H1 (cell line): Measurements from ENCODE around the gene TPO. TPM values are rescaled to one million over a fixed set of nuclear protein-coding genes. Genes with fewer than 3 reads are reported as not detected.

Experiments used
- CTCF ChIA-PET: fragments of 300-600 bp; sonication (Branson Sonifier 250); formaldehyde crosslinking; loops from one replicate; lab custom pipeline; 2021; ENCODE audit not compliant: partially characterized antibody; lab: Charles Lee
- POLR2A ChIA-PET: fragments of 300-600 bp; sonication (Branson Sonifier 250); formaldehyde crosslinking; loops from one replicate; lab custom pipeline; 2021; ENCODE audit warnings: inconsistent platforms; ENCODE audit not compliant: partially characterized antibody; lab: Charles Lee
- DNase-seq, 2 experiments: peaks; one replicate each; pipeline versions ENCODE4 v3.0.0 to v3.0.0-alpha.2; 2010 to 2022; ENCODE audit warnings: low spot score in 2 of 2, low read depth in 1 of 2, mixed read lengths in 1 of 2
- FAIRE-seq: peaks from 2 replicates; lab custom pipeline; 2011; peaks lifted over from hg19 to GRCh38; lab: Jason Lieb, UNC
- H2AFZ ChIP-seq: 2 replicates; pipeline ENCODE4 v1.8.1; 2012; ENCODE audit warnings: low read length, inconsistent platforms
- H2AK5ac ChIP-seq: 2 replicates; pipeline ENCODE4 v1.6.1; 2013; ENCODE audit warnings: low read depth, low read length
- H2BK120ac ChIP-seq: replicated peaks from 2 replicates; pipeline ENCODE3; 2013; ENCODE audit warnings: low read depth, low read length, inconsistent platforms
- H2BK12ac ChIP-seq: 2 replicates; pipeline ENCODE4 v1.6.1; 2013; ENCODE audit warnings: low read depth, low read length
- H2BK15ac ChIP-seq: 2 replicates; pipeline ENCODE4 v1.6.1; 2013; ENCODE audit warnings: low read length
- H2BK20ac ChIP-seq: 2 replicates; pipeline ENCODE4 v1.6.1; 2013; ENCODE audit warnings: low read length
- H2BK5ac ChIP-seq: 2 replicates; pipeline ENCODE4 v1.6.1; 2013; ENCODE audit warnings: low read depth, low read length
- H3K14ac ChIP-seq: 2 replicates; pipeline ENCODE4 v1.6.1; 2013; ENCODE audit warnings: inconsistent platforms; ENCODE audit not compliant: insufficient read length
- H3K18ac ChIP-seq: 2 replicates; pipeline ENCODE4 v1.6.1; 2013; ENCODE audit warnings: low read length; ENCODE audit errors: extremely low read depth
- H3K23ac ChIP-seq: 2 replicates; pipeline ENCODE4 v1.6.1; 2013; ENCODE audit warnings: inconsistent platforms; ENCODE audit not compliant: insufficient read length
- H3K23me2 ChIP-seq: 2 replicates; pipeline ENCODE4 v1.6.1; 2013; ENCODE audit warnings: low read depth, low read length
- H3K27ac ChIP-seq: 2 replicates; pipeline ENCODE4 v1.6.1; 2011; ENCODE audit warnings: low read depth, low read length, inconsistent platforms
- H3K27me3 ChIP-seq, 4 experiments: replicated peaks in 1 of 4; 1 replicate in 1 of 4; 2 replicates in 3 of 4; pipeline versions ENCODE4 v1.6.1 to v1.8.1; 2011 to 2013; ENCODE audit warnings: low read length in 3 of 4, mild to moderate bottlenecking in 3 of 4, inconsistent platforms in 2 of 4, mixed read lengths in 2 of 4, moderate library complexity in 1 of 4; ENCODE audit not compliant: control insufficient read depth in 3 of 4, insufficient read depth in 3 of 4; ENCODE audit errors: extremely low read depth in 1 of 4
- H3K36me3 ChIP-seq, 4 experiments: 2 replicates each; pipeline versions ENCODE4 v1.6.1 to v1.8.1; 2011 to 2013; ENCODE audit warnings: mild to moderate bottlenecking in 4 of 4, low read length in 3 of 4, moderate library complexity in 2 of 4, control low read depth in 1 of 4, inconsistent platforms in 1 of 4; ENCODE audit not compliant: insufficient read depth in 4 of 4, control insufficient read depth in 2 of 4
- H3K4ac ChIP-seq: replicated peaks from 2 replicates; pipeline ENCODE3; 2013; ENCODE audit warnings: low read length, low read depth, mixed read lengths, inconsistent platforms; ENCODE audit not compliant: insufficient read length
- H3K4me1 ChIP-seq, 4 experiments: replicated peaks in 1 of 4; 1 replicate in 1 of 4; 2 replicates in 3 of 4; pipeline versions ENCODE4 v1.6.1 to v1.8.1; 2011 to 2013; ENCODE audit warnings: low read length in 3 of 4, inconsistent platforms in 2 of 4, mixed read lengths in 1 of 4; ENCODE audit not compliant: insufficient read depth in 4 of 4, control insufficient read depth in 3 of 4
- H3K4me2 ChIP-seq, 2 experiments: 2 replicates each; pipeline versions ENCODE4 v1.6.1 to v1.8.1; 2011 to 2013; ENCODE audit warnings: low read depth in 2 of 2, low read length in 2 of 2, control low read depth in 1 of 2, inconsistent platforms in 1 of 2, mild to moderate bottlenecking in 1 of 2; ENCODE audit not compliant: insufficient read depth in 1 of 2
- H3K4me3 ChIP-seq, 4 experiments: fragments of 200-600, 300-600 bp in 1 of 4; sonication (generic), shearing (Covaris generic), sonication (Bioruptor Twin) in 1 of 4; 2 replicates each; pipeline versions ENCODE4 v1.5.1 to v1.8.1; 2011 to 2016; ENCODE audit warnings: low read length in 4 of 4, low read depth in 3 of 4, control low read depth in 2 of 4, inconsistent platforms in 2 of 4, mild to moderate bottlenecking in 2 of 4, mixed read lengths in 1 of 4, moderate library complexity in 1 of 4; ENCODE audit not compliant: insufficient read depth in 2 of 4; ENCODE audit errors: extremely low read depth in 1 of 4
- H3K56ac ChIP-seq: replicated peaks from 2 replicates; pipeline ENCODE3; 2013; ENCODE audit warnings: low read depth, mild to moderate bottlenecking, mixed read lengths, low read length, inconsistent platforms; ENCODE audit not compliant: insufficient read length
- H3K79me1 ChIP-seq: 2 replicates; pipeline ENCODE4 v1.6.1; 2013; ENCODE audit warnings: low read depth, low read length, control low read depth
- H3K79me2 ChIP-seq, 2 experiments: 2 replicates each; pipeline versions ENCODE4 v1.6.1 to v1.8.1; 2012 to 2013; ENCODE audit warnings: low read length in 2 of 2, mild to moderate bottlenecking in 2 of 2, inconsistent platforms in 1 of 2; ENCODE audit not compliant: insufficient read depth in 2 of 2, control insufficient read depth in 1 of 2
- H3K9ac ChIP-seq, 4 experiments: replicated peaks in 1 of 4; 1 replicate in 1 of 4; 2 replicates in 3 of 4; pipeline versions ENCODE4 v1.6.1 to v1.8.1; 2011 to 2013; ENCODE audit warnings: low read depth in 3 of 4, low read length in 3 of 4, control low read depth in 2 of 4, mild to moderate bottlenecking in 2 of 4, moderate library complexity in 2 of 4, inconsistent platforms in 1 of 4; ENCODE audit errors: extremely low read depth in 1 of 4
- H3K9me3 ChIP-seq, 2 experiments: 2 replicates each; pipeline versions ENCODE4 v1.6.1 to v1.8.1; 2012 to 2013; ENCODE audit warnings: mild to moderate bottlenecking in 2 of 2, moderate library complexity in 2 of 2, control low read depth in 1 of 2, inconsistent platforms in 1 of 2, low read depth in 1 of 2, low read length in 1 of 2, mixed read lengths in 1 of 2; ENCODE audit not compliant: insufficient read depth in 2 of 2
- H4K20me1 ChIP-seq, 2 experiments: replicated peaks in 1 of 2; 2 replicates each; pipeline versions ENCODE3 to v1.8.1; 2011 to 2013; ENCODE audit warnings: inconsistent platforms in 2 of 2, low read length in 2 of 2, mild to moderate bottlenecking in 1 of 2; ENCODE audit not compliant: insufficient read depth in 2 of 2, control insufficient read depth in 1 of 2
- H4K5ac ChIP-seq: 2 replicates; pipeline ENCODE4 v1.6.1; 2013; ENCODE audit warnings: low read length, low read depth, mixed read lengths, inconsistent platforms; ENCODE audit not compliant: insufficient read length
- H4K8ac ChIP-seq: 2 replicates; pipeline ENCODE4 v1.8.0; 2013; ENCODE audit warnings: mild to moderate bottlenecking, moderate library complexity, low read length, inconsistent platforms; ENCODE audit not compliant: insufficient read depth; ENCODE audit errors: extremely low read depth
- H4K91ac ChIP-seq: replicated peaks from 2 replicates; pipeline ENCODE3; 2013; ENCODE audit warnings: low read length, mixed read lengths, inconsistent platforms; ENCODE audit not compliant: insufficient read length
- RAD21 ChIP-seq, 2 experiments: IDR thresholded peaks in 1 of 2; conservative IDR thresholded peaks in 1 of 2; 2 replicates each; pipeline ENCODE4 v1.6.1; 2011; ENCODE audit warnings: low read depth in 2 of 2, low read length in 2 of 2, improper control_type of control experiment in 1 of 2, inconsistent platforms in 1 of 2, mild to moderate bottlenecking in 1 of 2, moderate library complexity in 1 of 2
- RBBP5 ChIP-seq: IDR thresholded peaks from 2 replicates; pipeline ENCODE4 v1.7.1; 2012; ENCODE audit warnings: low read depth, mild to moderate bottlenecking, inconsistent platforms, low read length, moderate library complexity, borderline replicate concordance
- ZNF274 ChIP-seq: IDR thresholded peaks from 2 replicates; pipeline ENCODE4 v1.7.0; 2012; ENCODE audit warnings: low read length, borderline replicate concordance; ENCODE audit errors: extremely low read depth
- WGBS, 2 experiments: shearing (Covaris generic) in 1 of 2; methylation state at CpG; one replicate each; pipeline versions ENCODE4 v1.1.6 to v1.1.7; 2013 to 2015; ENCODE audit warnings: low lambda C conversion rate in 2 of 2, mixed read lengths in 2 of 2, inconsistent platforms in 1 of 2, low coverage in 1 of 2, missing lambda C conversion rate in 1 of 2; ENCODE audit not compliant: insufficient replicate concordance in 2 of 2, insufficient coverage in 1 of 2, insufficient read length in 1 of 2; ENCODE audit errors: extremely low coverage in 1 of 2, missing lambda C conversion rate in 1 of 2; 5-methylcytosine and 5-hydroxymethylcytosine counted together
- polyA plus RNA-seq, 7 experiments: library from polyadenylated mRNA; depleted of rRNA in 3 of 7; stranded (reverse) in 5 of 7; unstranded in 2 of 7; fragments of >200 nt in 5 of 7; fragments of 200-250 nt in 2 of 7; gene quantifications; 1 replicate in 5 of 7; 2 replicates in 1 of 7; 4 replicates in 1 of 7; pipeline versions ENCODE4 v1.2.1 to v1.2.3, GENCODE V29; 2011 to 2013; ENCODE audit warnings: missing spikeins in 2 of 7, mixed read lengths in 2 of 7
- total RNA-seq: library from RNA; stranded (reverse); fragmentation: NEBNext Ultra II Directional; extraction: Animal tissue kit (Norgen Biotek cat#: 25700); gene quantifications from 2 replicates; pipeline ENCODE4 v1.2.1, GENCODE V29; 2021

The TPO gene
- total and polyA plus RNA-seq, 2 of the 8 experiments (the other 6 are each of a cell fraction or from before 2014, with no cell fraction given) = not detected

DNA sequence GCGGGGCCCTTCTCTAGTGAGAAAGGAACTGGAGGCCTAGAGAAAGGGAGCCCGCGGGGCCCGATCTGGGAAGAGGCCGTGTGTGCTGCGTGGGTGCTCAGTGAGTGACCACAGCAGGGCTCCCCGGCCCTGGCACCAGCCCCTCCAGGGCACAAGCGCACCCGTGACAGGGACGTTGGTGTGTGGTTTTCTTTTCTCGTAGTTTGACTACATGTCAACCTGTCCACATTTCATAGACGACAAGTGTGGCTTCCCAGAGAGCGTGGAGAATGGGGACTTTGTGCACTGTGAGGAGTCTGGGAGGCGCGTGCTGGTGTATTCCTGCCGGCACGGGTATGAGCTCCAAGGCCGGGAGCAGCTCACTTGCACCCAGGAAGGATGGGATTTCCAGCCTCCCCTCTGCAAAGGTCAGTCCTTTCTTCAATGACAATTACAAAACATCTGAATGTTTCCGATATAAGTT is 83.1 kb downstream of the TPO start:
- no peak for FAIRE-seq
- TF ChIP-seq RBBP5 (no peak), RAD21 (IDR thresholded peaks at IDR 0.05 in 1 of 2, conservative IDR thresholded peaks at IDR 0.05 in 1 of 2; ENCODE audit: low read depth in 2 of 2, low read length in 2 of 2) (no peak), ZNF274 (no peak)
- H2AK5ac ChIP-seq = no peak overlapping the region

More for the DNA sequence above, 83.1 kb downstream of the TPO start:
- CTCF ChIA-PET = interaction anchor here (0.7 to 2.0 kb wide), 3 partner anchors 9 to 602 kb away, joined by 3 to 6 read pairs (median 5); no protein-coding TSS in a partner anchor
- no peak overlapping the region for H2AFZ ChIP-seq
- H2BK5ac ChIP-seq = no peak overlapping the region
- no peak overlapping the region for H2BK12ac ChIP-seq
- no peak overlapping the region for H3K4me2 ChIP-seq
- H3K23me2 ChIP-seq = no peaks in the 10 kb centered on the region
- WGBS, 2 experiments = 87% methylated on average over 12 of the region's 19 CpGs; no CpG with 5 or more reads in 1 of the 2 experiments
- no peak overlapping the region for H3K4me3 ChIP-seq
- H3K79me1 ChIP-seq = no peaks in the 10 kb centered on the region
- no peak overlapping the region for H3K23ac ChIP-seq
- H3K36me3 ChIP-seq = no peaks in the 10 kb centered on the region
- no peak overlapping the region for H3K14ac ChIP-seq
- DNase-seq = no peak
- no peak overlapping the region for H2BK15ac ChIP-seq
- H3K56ac ChIP-seq = no peak overlapping the region
- H4K5ac ChIP-seq = no peak overlapping the region
- no peak overlapping the region for H2BK120ac ChIP-seq
- H3K27ac ChIP-seq = no peak overlapping the region
- no peak overlapping the region for H2BK20ac ChIP-seq
- no peak overlapping the region for H4K8ac ChIP-seq
- H3K9ac ChIP-seq = no peak overlapping the region
- H3K18ac ChIP-seq = no peak overlapping the region
- no peaks in the 10 kb centered on the region for H3K4me1 ChIP-seq
- H3K27me3 ChIP-seq = no peaks in the 10 kb centered on the region
- no peak overlapping the region for H4K91ac ChIP-seq
- no peaks in the 10 kb centered on the region for H3K79me2 ChIP-seq
- POLR2A ChIA-PET = no interaction called here
- no peaks in the 10 kb centered on the region for H3K9me3 ChIP-seq
- no peaks in the 10 kb centered on the region for H4K20me1 ChIP-seq
- H3K4ac ChIP-seq = no peak overlapping the region
